Ascending aorta (tissue), 2 donors: ENCODE data around the gene PMPCA. TPM values are rescaled to one million over a fixed set of nuclear protein-coding genes. Genes with fewer than 3 reads are reported as not detected.

Experiments used
- DNase-seq, 2 donors: peaks; one replicate each; pipeline ENCODE4 v3.0.0-alpha.2; 2019; ENCODE audit warnings: low spot score in 2 of 2
- H3K27ac ChIP-seq, 2 donors: fragments of 200-600 bp; sonication (generic); one replicate each; pipeline ENCODE4 v1.5.1; 2016 to 2017; ENCODE audit warnings: mild to moderate bottlenecking in 1 of 2
- H3K27me3 ChIP-seq: fragments of 200-600 bp; sonication (generic); one replicate; pipeline ENCODE4 v1.5.1; 2017
- H3K36me3 ChIP-seq, 2 donors: fragments of 200-600 bp; sonication (generic); one replicate each; pipeline ENCODE4 v1.5.1; 2016
- H3K4me1 ChIP-seq, 2 donors: fragments of 200-600 bp; sonication (generic); one replicate each; pipeline ENCODE4 v1.5.1; 2016 to 2017; ENCODE audit warnings: mild to moderate bottlenecking in 1 of 2
- H3K4me3 ChIP-seq, 2 donors: fragments of 200-600 bp; sonication (generic); one replicate each; pipeline ENCODE4 v1.5.1; 2016 to 2017; ENCODE audit warnings: mild to moderate bottlenecking in 1 of 2
- H3K9me3 ChIP-seq, 2 donors: fragments of 200-600 bp; sonication (generic); one replicate each; pipeline ENCODE4 v1.5.1; 2016
- intact Hi-C: fragments of 100-400 bp; cut with DNase I; formaldehyde crosslinking; loops from one replicate; pipeline ENCODE4 v1.15.1; 2023
- total RNA-seq: library from RNA; depleted of rRNA; stranded (reverse); fragments of >200 nt; gene quantifications from one replicate; pipeline ENCODE4 v1.1.0, GENCODE V29; 2016
- TF ChIP-seq, protein P1 (sequence below), 3 experiments: fragments of 200-600 bp in 2 of 3; fragments of 450-650 bp in 1 of 3; sonication (generic) in 2 of 3; IDR thresholded peaks; one replicate each; pipeline ENCODE4 v1.5.1; 2016 to 2019; ENCODE audit warnings: antibody characterized with exemption in 3 of 3, mild to moderate bottlenecking in 1 of 3, moderate library complexity in 1 of 3

Gene PMPCA
- total RNA-seq, 1 donor from 2014 or later: 69.1 TPM

DNA sequence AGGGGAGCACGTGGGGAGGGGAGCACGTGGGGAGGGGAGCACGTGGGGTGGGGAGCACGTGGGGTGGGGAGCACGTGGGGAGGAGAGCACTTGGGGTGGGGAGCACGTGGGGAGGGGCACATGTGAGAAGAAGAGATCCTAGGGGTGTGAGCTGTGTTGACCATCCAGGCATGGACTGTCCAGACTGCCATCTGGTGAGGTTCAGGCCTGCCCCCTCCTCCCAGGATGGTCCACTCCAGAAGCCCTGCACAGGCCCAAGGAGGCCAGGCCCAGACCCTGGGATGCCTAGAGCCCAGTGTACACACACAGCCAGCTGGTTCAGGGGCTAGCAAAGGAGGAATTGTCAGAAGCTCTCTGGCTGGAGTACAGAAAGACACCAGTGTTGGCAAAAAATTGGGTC lies 12.8 kb upstream of the PMPCA start:
- TF ChIP-seq, protein P1, sequence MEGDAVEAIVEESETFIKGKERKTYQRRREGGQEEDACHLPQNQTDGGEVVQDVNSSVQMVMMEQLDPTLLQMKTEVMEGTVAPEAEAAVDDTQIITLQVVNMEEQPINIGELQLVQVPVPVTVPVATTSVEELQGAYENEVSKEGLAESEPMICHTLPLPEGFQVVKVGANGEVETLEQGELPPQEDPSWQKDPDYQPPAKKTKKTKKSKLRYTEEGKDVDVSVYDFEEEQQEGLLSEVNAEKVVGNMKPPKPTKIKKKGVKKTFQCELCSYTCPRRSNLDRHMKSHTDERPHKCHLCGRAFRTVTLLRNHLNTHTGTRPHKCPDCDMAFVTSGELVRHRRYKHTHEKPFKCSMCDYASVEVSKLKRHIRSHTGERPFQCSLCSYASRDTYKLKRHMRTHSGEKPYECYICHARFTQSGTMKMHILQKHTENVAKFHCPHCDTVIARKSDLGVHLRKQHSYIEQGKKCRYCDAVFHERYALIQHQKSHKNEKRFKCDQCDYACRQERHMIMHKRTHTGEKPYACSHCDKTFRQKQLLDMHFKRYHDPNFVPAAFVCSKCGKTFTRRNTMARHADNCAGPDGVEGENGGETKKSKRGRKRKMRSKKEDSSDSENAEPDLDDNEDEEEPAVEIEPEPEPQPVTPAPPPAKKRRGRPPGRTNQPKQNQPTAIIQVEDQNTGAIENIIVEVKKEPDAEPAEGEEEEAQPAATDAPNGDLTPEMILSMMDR (IDR thresholded peaks at IDR 0.05): no peak
- Histone ChIP-seq H3K36me3 (peaks cover 33 to 54% of the 10 kb centered on the region in 2 donors), H3K4me3 (no peak overlapping the region), H3K9me3 (no peaks in the 10 kb centered on the region), H3K27me3 (no peaks in the 10 kb centered on the region), H3K27ac (no peak overlapping the region), H3K4me1 (peaks cover 10 to 13% of the 10 kb centered on the region in 2 donors)
- no peak for DNase-seq
- intact Hi-C loops: no loop called here

DNA sequence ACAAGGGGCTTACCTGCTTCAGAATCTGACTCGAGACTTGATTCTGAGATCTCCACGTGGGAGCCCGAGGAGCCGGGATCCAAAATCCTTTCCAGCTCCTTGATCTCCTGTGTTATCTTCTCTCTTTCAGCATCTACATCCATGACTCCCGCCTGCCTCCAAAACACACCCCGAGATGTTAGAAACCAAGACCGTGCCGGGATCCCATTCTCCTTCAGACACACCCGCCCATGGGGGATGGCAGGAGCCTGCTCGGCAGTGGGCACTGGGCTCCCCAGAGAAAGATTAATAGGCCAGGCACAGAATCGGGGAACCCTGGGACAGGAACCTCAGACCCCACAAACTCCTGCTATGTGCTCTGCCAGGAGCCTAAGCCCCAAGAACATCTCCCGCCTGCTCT lies 12.2 kb upstream of the PMPCA start:
- intact Hi-C loops: no loop called here
- Histone ChIP-seq H3K4me1 (peaks cover 10 to 13% of the 10 kb centered on the region in 2 donors), H3K9me3 (no peaks in the 10 kb centered on the region), H3K4me3 (no peak overlapping the region), H3K27ac (no peak overlapping the region), H3K36me3 (peaks cover 32 to 48% of the 10 kb centered on the region in 2 donors), H3K27me3 (no peaks in the 10 kb centered on the region)
- DNase-seq: no peak
- TF ChIP-seq, protein P1 (IDR thresholded peaks at IDR 0.05): no peak

GRCh38 chr9:136399176-136400037 lies 11.1 kb upstream of the PMPCA start:
- H3K27ac ChIP-seq: no peak overlapping the region
- peaks cover 30 to 47% of the 10 kb centered on the region in 2 donors for H3K36me3 ChIP-seq
- no peak for DNase-seq
- intact Hi-C loops: loop anchor here (1.0 to 5.0 kb wide), 4 partner anchors 11 to 72 kb away; partner anchors contain the start of genes DNLZ, ENTR1, GPSM1 and INPP5E
- no peaks in the 10 kb centered on the region for H3K27me3 ChIP-seq
- no peaks in the 10 kb centered on the region for H3K9me3 ChIP-seq
- TF ChIP-seq, protein P1 (IDR thresholded peaks at IDR 0.05): no peak
- peaks cover 10 to 13% of the 10 kb centered on the region in 2 donors for H3K4me1 ChIP-seq
- H3K4me3 ChIP-seq: peak overlapping the region; percentile 90 to 97

DNA sequence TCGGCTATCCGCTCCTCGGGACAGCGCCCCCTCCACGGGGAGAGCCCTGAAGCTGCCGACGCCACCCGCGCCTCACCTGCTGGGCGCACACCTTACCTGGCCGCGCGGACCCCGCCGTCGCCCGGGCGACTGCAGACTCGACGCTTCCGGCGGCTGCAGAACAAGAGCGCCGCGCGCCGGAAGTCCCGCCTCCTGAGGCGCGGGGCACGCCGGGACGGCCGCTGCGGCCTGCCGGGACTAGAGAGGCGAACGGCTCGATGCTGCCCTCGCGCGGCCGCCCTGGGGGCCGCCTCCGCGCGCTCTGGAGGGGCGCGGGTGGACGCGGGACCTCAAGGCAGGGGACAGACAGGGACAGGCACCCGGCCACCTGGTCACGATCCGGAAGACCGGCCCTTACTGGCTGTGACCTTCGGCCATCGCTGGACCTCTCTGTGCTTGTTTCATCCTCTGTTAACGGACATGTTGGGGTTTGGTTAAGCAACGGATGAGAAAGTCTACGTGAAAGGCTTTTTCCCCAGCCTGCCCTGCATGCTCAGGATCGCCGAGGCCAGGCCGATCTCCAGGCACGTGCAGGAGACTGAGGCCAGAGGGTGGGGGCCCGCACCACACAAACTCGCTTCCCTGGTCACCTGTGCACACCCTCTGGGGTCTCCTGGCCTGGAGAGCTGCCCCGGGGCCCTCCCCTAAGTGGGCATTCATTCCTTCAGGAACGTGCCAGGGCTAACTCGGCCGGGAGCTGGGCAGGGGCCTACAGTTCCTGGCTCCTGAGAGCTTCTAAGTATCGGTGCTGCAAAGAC lies 10.2 kb upstream of the PMPCA start, which contains the start of gene SNAPC4:
TSS of gene SNAPC4 (minus strand) at position 133 of the 797 bp plus-strand sequence. CDS start 1,742 bp downstream, outside the sequence.
- intact Hi-C loops: loop anchor here (1.0 to 5.0 kb wide), 4 partner anchors 10 to 73 kb away; partner anchors contain the start of genes DNLZ, ENTR1, GPSM1 and INPP5E
- Histone ChIP-seq H3K9me3 (no peaks in the 10 kb centered on the region), H3K4me3 (peak within 1 kb of the TSS; percentile 90 to 97), H3K4me1 (peaks cover 10 to 13% of the 10 kb centered on the region in 2 donors), H3K36me3 (peaks cover 28 to 46% of the 10 kb centered on the region in 2 donors), H3K27me3 (no peaks in the 10 kb centered on the region), H3K27ac (peak within 1 kb of the TSS; percentile 6 to 50)
- DNase-seq: peak; percentile 36 to 91
- TF ChIP-seq, protein P1 (IDR thresholded peaks at IDR 0.05): peak; percentile 85 to 93 (median 92)

- Histone ChIP-seq H3K27me3 (no peaks in the 10 kb centered on the region), H3K9me3 (no peaks in the 10 kb centered on the region), H3K36me3 (peaks cover 26 to 46% of the 10 kb centered on the region in 2 donors), H3K27ac (no peak overlapping the region), H3K4me1 (peaks cover 10 to 13% of the 10 kb centered on the region in 2 donors), H3K4me3 (no peak overlapping the region)
- no peak for DNase-seq
- TF ChIP-seq, protein P1 (IDR thresholded peaks at IDR 0.05): no peak
- intact Hi-C loops: loop anchor here (5.0 kb wide), 1 partner anchor 74 kb away; the partner anchor contains the start of gene GPSM1
Observed at GRCh38 chr9:136401173-136401922, 9.1 kb upstream of the PMPCA start.
